ENCODE results near the gene KDM5A. TPM values are rescaled to one million over a fixed set of nuclear protein-coding genes. Genes with fewer than 3 reads are reported as not detected.

Gene KDM5A
- polyA plus RNA-seq, 1 experiment = 33.9 TPM

DNA sequence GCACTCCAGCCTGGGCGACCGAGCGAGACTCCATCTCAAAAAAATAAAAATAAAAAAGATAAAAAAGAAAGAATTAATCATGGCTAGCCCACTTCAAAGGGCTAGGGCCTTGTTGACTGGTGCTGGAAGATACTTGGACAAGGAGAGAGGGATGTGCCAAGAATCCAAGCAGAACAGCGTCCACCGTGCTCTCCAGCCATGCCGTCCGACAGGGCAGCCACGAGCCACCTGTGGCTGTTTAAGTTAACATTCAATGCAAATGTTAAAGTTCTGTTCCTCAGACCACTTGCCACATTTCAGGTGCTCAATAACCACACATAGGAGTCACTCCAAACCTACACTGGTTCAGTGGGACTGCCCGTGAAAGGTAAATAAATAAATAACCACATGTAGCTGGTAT lies 147.9 kb downstream of the KDM5A start:
- H3K27ac ChIP-seq (ENCODE audit: low read depth, low read length) = no peak overlapping the region
- H3K9me3 ChIP-seq (ENCODE audit: control insufficient read depth, insufficient read depth, low read length) = peaks cover 9% of the 10 kb centered on the region
- H3K27me3 ChIP-seq (ENCODE audit: control insufficient read depth, insufficient read depth, low read length) = peaks cover 11% of the 10 kb centered on the region
- no peak for TF ChIP-seq CTCF (IDR thresholded peaks at IDR 0.05; ENCODE audit: low read depth, low read length)
- CTCF ChIA-PET = no interaction called here
- POLR2A ChIA-PET = no interaction called here
- H3K4me3 ChIP-seq (ENCODE audit: low read depth, low read length) = no peak overlapping the region
- DNase-seq (ENCODE audit: low read depth, low spot score) = no peak

GRCh38 chr12:240566-240965 lies 148.6 kb downstream of the KDM5A start:
- ChIA-PET POLR2A (no interaction called here), CTCF (no interaction called here)
- no peak for DNase-seq (ENCODE audit: low read depth, low spot score)
- Histone ChIP-seq H3K27ac (ENCODE audit: low read depth, low read length) (no peak overlapping the region), H3K27me3 (ENCODE audit: control insufficient read depth, insufficient read depth, low read length) (peaks cover 11% of the 10 kb centered on the region), H3K4me3 (ENCODE audit: low read depth, low read length) (no peak overlapping the region), H3K9me3 (ENCODE audit: control insufficient read depth, insufficient read depth, low read length) (peaks cover 10% of the 10 kb centered on the region)
- no peak for TF ChIP-seq CTCF (IDR thresholded peaks at IDR 0.05; ENCODE audit: low read depth, low read length)

GRCh38 chr12:238736-239398 lies 150.3 kb downstream of the KDM5A start:
- POLR2A ChIA-PET = no interaction called here
- Histone ChIP-seq H3K27ac (ENCODE audit: low read depth, low read length) (no peak overlapping the region), H3K9me3 (ENCODE audit: control insufficient read depth, insufficient read depth, low read length) (peaks cover 16% of the 10 kb centered on the region), H3K27me3 (ENCODE audit: control insufficient read depth, insufficient read depth, low read length) (peaks cover 7% of the 10 kb centered on the region), H3K4me3 (ENCODE audit: low read depth, low read length) (no peak overlapping the region)
- CTCF ChIA-PET = no interaction called here
- TF ChIP-seq CTCF (IDR thresholded peaks at IDR 0.05; ENCODE audit: low read depth, low read length) = no peak
- no peak for DNase-seq (ENCODE audit: low read depth, low spot score)

DNA sequence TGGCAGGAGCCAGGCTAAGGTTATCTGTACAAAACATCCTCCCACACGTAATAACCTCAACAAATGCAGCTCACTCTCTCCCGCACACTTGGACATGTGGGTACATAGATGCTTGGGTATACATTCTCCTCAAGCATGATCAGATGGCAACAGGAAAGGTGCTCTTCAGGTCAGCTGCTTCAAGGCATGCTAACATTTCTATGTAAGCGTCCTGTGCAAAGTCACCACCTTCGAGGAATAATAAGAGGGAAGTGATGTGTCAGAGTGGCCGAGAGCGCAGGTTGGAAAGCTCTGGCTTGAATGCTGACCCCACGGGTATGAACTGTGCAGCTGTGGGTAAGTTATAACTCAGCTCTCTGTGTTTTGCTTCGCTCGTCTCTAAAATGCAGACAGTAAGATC lies 151.0 kb downstream of the KDM5A start:
- ChIA-PET CTCF (no interaction called here), POLR2A (no interaction called here)
- no peak for TF ChIP-seq CTCF (IDR thresholded peaks at IDR 0.05; ENCODE audit: low read depth, low read length)
- peaks cover 16% of the 10 kb centered on the region for H3K9me3 ChIP-seq (ENCODE audit: control insufficient read depth, insufficient read depth, low read length)
- H3K27me3 ChIP-seq (ENCODE audit: control insufficient read depth, insufficient read depth, low read length) = peaks cover 2% of the 10 kb centered on the region
- no peak for DNase-seq (ENCODE audit: low read depth, low spot score)
- H3K4me3 ChIP-seq (ENCODE audit: low read depth, low read length) = no peak overlapping the region
- H3K27ac ChIP-seq (ENCODE audit: low read depth, low read length) = no peak overlapping the region

GRCh38 chr12:237026-237815 lies 151.9 kb downstream of the KDM5A start:
- Histone ChIP-seq H3K4me3 (ENCODE audit: low read depth, low read length) (no peak overlapping the region), H3K27me3 (ENCODE audit: control insufficient read depth, insufficient read depth, low read length) (peaks cover 5% of the 10 kb centered on the region), H3K9me3 (ENCODE audit: control insufficient read depth, insufficient read depth, low read length) (peaks cover 16% of the 10 kb centered on the region), H3K27ac (ENCODE audit: low read depth, low read length) (no peak overlapping the region)
- TF ChIP-seq CTCF (IDR thresholded peaks at IDR 0.05; ENCODE audit: low read depth, low read length) = no peak
- CTCF ChIA-PET = no interaction called here
- DNase-seq (ENCODE audit: low read depth, low spot score) = no peak
- POLR2A ChIA-PET = interaction anchor here (0.6 kb wide), 1 partner anchor 39 kb away, joined by 3 read pairs; no protein-coding TSS in a partner anchor

All from AG04450 (cell line).